ENCODE measurements around the gene LMOD1. TPM values are rescaled to one million over a fixed set of nuclear protein-coding genes. Genes with fewer than 3 reads are reported as not detected.

LMOD1 gene
- polyA plus RNA-seq, 1 of the 3 experiments (the other 2 are of a cell fraction), result 2.7 TPM

- CTCF ChIA-PET, result interaction anchor here (4.7 to 16.1 kb wide), 2 partner anchors 8 to 23 kb away, joined by 29 to 222 read pairs; partner anchors contain the start of gene SHISA4
- Histone ChIP-seq H3K4me3 (ENCODE audit: low read depth in 2 of 2, low read length in 1 of 2) (no peak overlapping the region), H3K9me3 (no peaks in the 10 kb centered on the region), H3K4me2 (no peak overlapping the region), H3K9me2 (no peaks in the 10 kb centered on the region), H3K27me3 (ENCODE audit: insufficient read depth) (no peaks in the 10 kb centered on the region), H3K4me1 (ENCODE audit: control insufficient read depth in 1 of 2, insufficient read depth in 2 of 2, low read depth in 1 of 2, low read length in 1 of 2) (no peaks in the 10 kb centered on the region), H4K20me1 (ENCODE audit: insufficient read depth) (no peaks in the 10 kb centered on the region), H3F3A (replicated peaks; ENCODE audit: insufficient read depth) (peaks cover 27% of the 10 kb centered on the region), H3K79me2 (ENCODE audit: insufficient read depth) (0 out of 2 replicates have a peak, but pooled peaks cover 3% of the 10 kb centered on the region), H3K27ac (ENCODE audit: low read depth in 2 of 2, low read length in 1 of 2) (no peak overlapping the region), H2AFZ (ENCODE audit: low read depth) (no peak overlapping the region), H3K9ac (no peak overlapping the region), H3K36me3 (replicated peaks in 1 of 2; ENCODE audit: control insufficient read depth in 1 of 2, insufficient read depth in 2 of 2, low read length in 1 of 2) (peaks cover 74 to 85% of the 10 kb centered on the region in 2 experiments)
- DNase-seq, result no peak
- WGBS (ENCODE audit: low lambda C conversion rate), result 95% methylated on average over 10 of the region's 10 CpGs
- POLR2A ChIA-PET, result no interaction called here
- TF ChIP-seq ZBTB33 (IDR thresholded peaks at IDR 0.05; ENCODE audit: borderline replicate concordance, low read depth) (no peak), POLR2AphosphoS5 (IDR thresholded peaks at IDR 0.05; ENCODE audit: low read depth, low read length) (no peak), YY1 (IDR thresholded peaks at IDR 0.05; ENCODE audit: low read depth) (no peak), GABPA (IDR thresholded peaks at IDR 0.05; ENCODE audit: low read depth) (no peak), FOXJ3 (CRISPR knock-in tag; IDR thresholded peaks at IDR 0.05) (no peak), SIN3A (IDR thresholded peaks at IDR 0.05; ENCODE audit: borderline replicate concordance, low read depth, low read length) (no peak), MAX (IDR thresholded peaks at IDR 0.05; ENCODE audit: low read depth) (no peak), MEF2A (IDR thresholded peaks at IDR 0.05; ENCODE audit: borderline replicate concordance, low read depth) (no peak), TEAD4 (IDR thresholded peaks at IDR 0.05; ENCODE audit: borderline replicate concordance, insufficient read depth) (no peak), PBX3 (IDR thresholded peaks at IDR 0.05) (no peak), IRF3 (IDR thresholded peaks at IDR 0.05; ENCODE audit: low read depth, low read length) (no peak)
Observed at GRCh38 chr1:201870397-201870796, 76.0 kb downstream of the LMOD1 start.

- ChIA-PET CTCF (interaction anchor here (1.4 to 2.0 kb wide), 3 partner anchors 15 to 34 kb away, joined by 3 to 7 read pairs (median 5); no protein-coding TSS in a partner anchor), POLR2A (no interaction called here)
- 98% methylated on average over 7 of the region's 7 CpGs for WGBS (ENCODE audit: low lambda C conversion rate)
- Histone ChIP-seq H3K4me1 (ENCODE audit: control insufficient read depth in 1 of 2, insufficient read depth in 2 of 2, low read depth in 1 of 2, low read length in 1 of 2) (no peaks in the 10 kb centered on the region; a peak in 1 of 4 replicates), H3K9me3 (no peaks in the 10 kb centered on the region), H3K27me3 (ENCODE audit: insufficient read depth) (no peaks in the 10 kb centered on the region), H3K36me3 (replicated peaks in 1 of 2; ENCODE audit: control insufficient read depth in 1 of 2, insufficient read depth in 2 of 2, low read length in 1 of 2) (peaks cover 54 to 75% of the 10 kb centered on the region in 2 experiments), H4K20me1 (ENCODE audit: insufficient read depth) (no peaks in the 10 kb centered on the region), H3K9ac (no peak overlapping the region), H3K9me2 (no peaks in the 10 kb centered on the region), H3F3A (replicated peaks; ENCODE audit: insufficient read depth) (peaks cover 5% of the 10 kb centered on the region), H3K79me2 (ENCODE audit: insufficient read depth) (peaks cover 6% of the 10 kb centered on the region; the same call in 1 of the 2 replicates), H3K27ac (ENCODE audit: low read depth in 2 of 2, low read length in 1 of 2) (no peak overlapping the region), H3K4me3 (ENCODE audit: low read depth in 2 of 2, low read length in 1 of 2) (no peak overlapping the region), H2AFZ (ENCODE audit: low read depth) (no peak overlapping the region), H3K4me2 (no peak overlapping the region)
- DNase-seq, result no peak
- TF ChIP-seq MXI1 (IDR thresholded peaks at IDR 0.05; ENCODE audit: low read depth, low read length) (no peak), YY1 (IDR thresholded peaks at IDR 0.05; ENCODE audit: low read depth) (no peak), REST (IDR thresholded peaks at IDR 0.05; ENCODE audit: low read depth, low read length) (no peak), IRF3 (IDR thresholded peaks at IDR 0.05; ENCODE audit: low read depth, low read length) (no peak)
Observed at GRCh38 chr1:201861448-201861847, 84.9 kb downstream of the LMOD1 start.
